Myocyte (in vitro differentiated cells): ENCODE results near the gene KCNH3. TPM values are rescaled to one million over a fixed set of nuclear protein-coding genes. Genes with fewer than 3 reads are reported as not detected.

Experiments
- DNase-seq: peaks from one replicate; pipeline ENCODE4 v3.0.0-alpha.2; 2012; ENCODE audit warnings: low read depth
- total RNA-seq: library from RNA; depleted of rRNA; stranded (reverse); fragments of >200 nt; gene quantifications from 2 replicates; pipeline ENCODE4 v1.2.3, GENCODE V29; 2014

Gene KCNH3
- total RNA-seq, 1 donor from 2014 or later, result 8.9 TPM

DNA sequence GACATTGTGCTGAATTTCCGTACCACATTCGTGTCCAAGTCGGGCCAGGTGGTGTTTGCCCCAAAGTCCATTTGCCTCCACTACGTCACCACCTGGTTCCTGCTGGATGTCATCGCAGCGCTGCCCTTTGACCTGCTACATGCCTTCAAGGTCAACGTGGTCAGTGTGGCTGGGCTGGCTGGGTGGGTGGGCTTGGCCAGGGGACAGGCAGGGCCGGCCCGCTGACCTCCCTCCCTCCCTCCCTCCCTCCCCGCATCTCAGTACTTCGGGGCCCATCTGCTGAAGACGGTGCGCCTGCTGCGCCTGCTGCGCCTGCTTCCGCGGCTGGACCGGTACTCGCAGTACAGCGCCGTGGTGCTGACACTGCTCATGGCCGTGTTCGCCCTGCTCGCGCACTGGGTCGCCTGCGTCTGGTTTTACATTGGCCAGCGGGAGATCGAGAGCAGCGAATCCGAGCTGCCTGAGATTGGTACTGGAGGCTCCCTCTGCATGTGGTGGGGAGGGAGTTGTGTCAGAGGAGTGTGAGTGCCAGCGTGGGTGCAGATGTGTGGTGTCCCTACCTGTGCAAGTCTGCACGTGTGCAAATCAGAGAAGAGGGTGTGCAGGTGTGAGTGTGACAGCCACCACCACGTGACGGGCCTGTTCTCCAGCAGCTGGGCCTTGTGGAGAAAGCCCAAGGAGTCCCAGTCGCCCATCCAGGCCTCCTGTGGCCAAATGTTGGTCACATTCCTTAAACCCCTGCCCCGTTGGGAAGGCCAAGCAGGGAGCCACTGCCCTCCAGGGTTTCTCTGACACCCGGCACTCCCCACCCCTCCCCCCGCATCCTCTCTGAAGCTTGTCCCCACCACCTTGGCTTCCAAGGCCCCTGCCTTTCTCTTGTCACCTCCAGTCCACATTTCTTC lies 5.3 kb downstream of the KCNH3 start:
- DNase-seq, result no peak

DNA sequence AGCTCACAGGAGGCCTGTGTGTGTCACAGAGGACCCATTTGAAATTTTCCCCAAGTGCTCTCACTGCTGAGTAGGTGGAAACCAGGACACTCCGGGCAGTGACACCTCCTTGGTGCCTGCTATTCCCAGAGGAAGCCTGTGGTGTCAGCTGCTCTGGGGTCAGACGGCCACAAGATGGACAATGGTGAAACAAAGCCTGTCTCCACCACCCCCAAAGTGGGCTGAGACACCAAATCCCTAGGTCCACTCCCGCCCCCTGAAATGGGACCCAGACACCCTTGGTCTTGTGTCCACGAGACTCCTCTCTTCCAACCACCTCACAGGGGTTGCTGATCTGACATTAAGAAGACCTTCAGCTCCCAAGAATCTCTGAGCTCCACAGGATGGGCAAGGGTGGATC lies 7.0 kb downstream of the KCNH3 start:
- DNase-seq, result peak; percentile 73

DNA sequence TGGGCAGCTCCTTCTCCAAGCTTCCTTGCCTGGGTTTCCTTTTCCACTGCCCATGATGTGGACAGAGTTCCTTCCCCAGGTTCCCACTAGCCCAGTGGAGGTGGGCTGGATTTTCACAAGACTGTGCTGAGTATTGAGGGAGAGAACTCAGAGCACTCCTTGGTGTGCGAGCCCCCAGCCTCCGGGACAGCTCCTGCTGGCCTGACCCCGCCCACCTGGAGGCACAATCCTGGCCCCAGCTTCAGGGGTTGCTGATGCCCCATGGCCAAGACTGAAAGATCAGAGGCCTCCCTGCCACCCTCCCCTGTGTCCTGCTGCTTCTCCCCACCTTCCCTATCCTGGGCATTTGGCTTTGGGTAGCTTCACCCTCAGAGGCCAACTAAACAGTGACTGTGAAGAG lies 7.7 kb downstream of the KCNH3 start:
- no peak for DNase-seq

DNA sequence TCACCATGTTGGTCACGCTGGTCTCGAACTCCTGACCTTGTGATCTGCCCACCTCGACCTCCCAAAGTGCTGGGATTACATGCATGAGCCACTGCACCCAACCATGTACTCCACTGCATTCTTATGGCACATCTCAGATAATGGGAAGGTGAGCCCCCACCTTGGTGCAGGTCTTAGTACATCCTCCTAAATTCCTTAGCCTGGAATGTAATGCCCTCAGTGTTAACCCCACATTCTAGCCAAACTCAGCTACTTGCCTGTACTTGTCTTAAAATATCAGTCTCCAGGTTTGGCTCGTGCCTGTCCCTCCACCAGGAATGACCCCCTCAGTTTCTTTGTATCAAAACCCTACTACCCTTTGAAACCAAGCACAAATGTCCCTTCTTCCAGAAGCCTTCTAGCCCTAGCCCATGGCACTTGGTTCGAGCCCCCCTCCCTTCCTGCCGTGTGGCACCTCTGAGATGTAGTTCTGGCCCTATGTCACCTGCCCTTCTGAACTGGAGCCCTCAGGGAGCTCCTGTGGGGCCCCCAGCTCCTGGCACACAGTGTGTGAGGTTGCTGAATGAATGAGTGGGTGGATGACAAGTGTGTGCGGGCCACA lies 8.4 kb downstream of the KCNH3 start:
- DNase-seq, result no peak

DNA sequence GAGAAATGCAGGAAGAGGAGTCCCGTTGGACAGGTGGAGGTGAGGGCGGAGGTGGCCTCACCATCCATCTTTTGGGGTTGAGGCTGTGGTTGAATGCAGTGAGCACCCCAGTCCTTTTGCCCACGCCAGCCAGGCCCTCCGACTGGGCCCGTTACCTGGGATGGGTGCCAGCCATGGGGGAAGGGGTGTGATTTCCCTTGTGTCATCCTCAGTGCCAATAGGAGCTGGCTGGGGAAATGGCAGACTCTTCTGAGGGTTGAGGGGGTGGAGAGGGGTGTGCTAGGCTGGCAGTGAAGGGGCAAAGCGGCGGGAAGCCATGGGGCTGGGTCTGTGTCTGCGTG lies 9.6 kb downstream of the KCNH3 start:
- no peak for DNase-seq

DNA sequence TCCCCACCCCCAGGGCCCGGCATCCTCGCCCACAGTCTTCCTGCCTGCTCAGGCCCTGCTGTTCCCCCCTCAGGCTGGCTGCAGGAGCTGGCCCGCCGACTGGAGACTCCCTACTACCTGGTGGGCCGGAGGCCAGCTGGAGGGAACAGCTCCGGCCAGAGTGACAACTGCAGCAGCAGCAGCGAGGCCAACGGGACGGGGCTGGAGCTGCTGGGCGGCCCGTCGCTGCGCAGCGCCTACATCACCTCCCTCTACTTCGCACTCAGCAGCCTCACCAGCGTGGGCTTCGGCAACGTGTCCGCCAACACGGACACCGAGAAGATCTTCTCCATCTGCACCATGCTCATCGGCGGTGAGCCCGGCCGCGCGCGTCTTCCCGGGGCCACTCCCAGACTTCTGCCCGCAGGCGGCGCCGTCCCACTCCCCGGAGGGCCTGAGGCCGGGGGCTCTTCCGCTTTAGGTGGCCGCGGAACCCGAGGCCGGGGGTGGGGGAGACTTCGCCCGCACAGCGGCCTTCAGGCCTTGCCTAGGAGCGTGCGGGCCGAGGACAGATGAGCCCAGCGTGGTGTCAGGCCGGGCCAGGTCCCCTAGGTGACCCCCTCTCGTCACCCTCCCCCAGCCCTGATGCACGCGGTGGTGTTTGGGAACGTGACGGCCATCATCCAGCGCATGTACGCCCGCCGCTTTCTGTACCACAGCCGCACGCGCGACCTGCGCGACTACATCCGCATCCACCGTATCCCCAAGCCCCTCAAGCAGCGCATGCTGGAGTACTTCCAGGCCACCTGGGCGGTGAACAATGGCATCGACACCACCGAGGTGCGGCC lies 10.2 kb downstream of the KCNH3 start:
- DNase-seq, result no peak

DNA sequence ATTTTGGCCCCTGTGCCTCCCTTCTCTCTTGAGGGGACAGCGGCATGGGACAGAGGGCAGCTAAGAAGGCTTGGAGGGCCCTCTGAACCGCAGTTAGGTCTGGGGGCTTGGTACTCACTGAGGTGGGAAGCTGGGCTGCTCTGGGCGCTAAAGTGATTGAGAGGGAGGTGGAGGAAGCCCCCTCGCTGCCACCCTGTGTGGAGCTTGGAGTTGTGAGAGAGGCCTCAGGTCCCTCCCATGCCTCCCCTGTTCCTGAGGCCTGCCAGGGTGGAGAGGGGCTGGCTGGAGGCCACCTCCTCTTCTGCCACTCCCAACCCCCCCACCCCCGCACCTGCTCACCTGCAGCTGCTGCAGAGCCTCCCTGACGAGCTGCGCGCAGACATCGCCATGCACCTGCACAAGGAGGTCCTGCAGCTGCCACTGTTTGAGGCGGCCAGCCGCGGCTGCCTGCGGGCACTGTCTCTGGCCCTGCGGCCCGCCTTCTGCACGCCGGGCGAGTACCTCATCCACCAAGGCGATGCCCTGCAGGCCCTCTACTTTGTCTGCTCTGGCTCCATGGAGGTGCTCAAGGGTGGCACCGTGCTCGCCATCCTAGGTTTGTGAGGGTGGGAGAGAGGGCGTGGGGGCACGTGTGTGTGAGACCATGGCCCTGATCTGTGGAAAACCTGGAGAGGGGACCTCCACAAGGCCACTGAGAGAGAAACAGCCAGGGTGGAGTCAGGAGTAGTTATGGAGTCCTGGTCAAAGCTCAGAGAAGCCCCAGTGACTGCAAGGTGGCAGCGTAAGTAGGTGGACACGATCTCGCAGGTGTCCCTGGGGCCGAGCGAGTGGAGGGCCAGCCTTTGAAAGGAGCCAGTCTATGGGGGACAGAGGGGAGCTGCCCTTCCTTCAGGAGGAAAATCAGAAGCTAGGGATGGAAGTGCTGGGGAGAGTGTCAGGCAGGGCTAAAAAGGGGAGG lies 11.2 kb downstream of the KCNH3 start:
- DNase-seq, result no peak

DNA sequence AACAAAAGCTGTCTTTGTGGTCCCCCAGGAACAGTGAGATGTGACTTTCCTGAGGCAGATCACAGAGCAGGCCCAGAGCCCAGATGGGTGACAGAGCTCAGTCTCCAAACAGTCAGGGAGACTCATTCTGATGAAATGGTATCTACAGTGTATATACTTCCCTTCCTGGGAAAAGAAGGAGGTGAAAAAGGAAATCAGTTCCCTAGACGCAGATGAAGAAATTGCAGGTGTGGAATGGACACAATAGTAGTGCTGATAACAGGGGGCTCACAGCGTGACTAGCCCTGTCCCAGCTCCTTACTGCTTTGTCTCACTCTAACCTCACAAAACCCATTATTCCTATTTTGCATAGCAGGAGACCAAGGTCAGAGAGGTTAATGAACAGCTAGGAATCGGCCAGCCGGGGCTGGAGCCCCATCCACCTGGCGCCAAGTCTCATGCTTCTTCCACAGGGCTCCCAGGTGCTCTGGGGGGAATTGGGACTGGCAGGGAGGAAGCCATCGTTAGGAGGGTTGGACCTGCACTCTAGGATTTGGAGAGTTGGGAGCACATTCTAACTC lies 11.9 kb downstream of the KCNH3 start:
- DNase-seq, result no peak

DNA sequence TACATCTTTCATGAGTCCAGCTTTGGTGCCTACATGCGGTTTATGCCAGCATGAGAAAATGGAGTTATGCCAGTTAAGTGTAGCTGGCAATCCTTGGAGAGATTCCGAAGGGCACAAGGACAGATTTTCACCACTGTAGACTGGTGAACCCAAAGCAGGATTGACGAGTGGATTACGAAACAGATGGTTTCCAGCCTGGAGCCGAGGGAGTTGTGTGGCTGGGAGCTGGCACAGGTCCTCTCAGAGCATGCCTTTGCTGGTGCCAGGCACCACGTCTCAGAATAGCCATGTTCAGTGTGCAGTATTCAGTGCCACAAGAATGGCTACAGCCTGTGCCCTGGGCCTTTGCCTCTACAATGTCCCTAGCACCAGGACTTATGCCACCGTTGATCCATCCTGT lies 13.2 kb downstream of the KCNH3 start:
- peak; percentile 90 for DNase-seq

DNA sequence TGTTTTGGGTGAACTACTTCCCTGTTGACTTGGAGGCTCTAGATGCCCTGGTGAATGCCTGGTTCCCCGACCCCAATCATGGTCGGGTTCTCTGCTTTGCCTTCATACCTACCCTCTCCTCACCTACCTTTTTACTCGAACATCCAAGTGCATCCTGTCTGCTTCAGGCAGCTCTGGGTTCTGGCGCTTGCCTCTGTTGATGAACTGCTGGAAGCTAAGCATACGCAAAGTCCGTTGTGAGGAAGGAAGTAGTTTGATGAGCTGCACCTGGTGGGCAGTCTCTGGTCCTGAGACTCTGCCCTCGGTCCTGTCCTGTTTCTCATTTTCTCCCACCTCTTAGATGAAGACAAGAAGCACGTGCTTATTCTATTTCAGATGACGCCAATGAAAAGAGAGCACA lies 13.6 kb downstream of the KCNH3 start:
- DNase-seq, result no peak

DNA sequence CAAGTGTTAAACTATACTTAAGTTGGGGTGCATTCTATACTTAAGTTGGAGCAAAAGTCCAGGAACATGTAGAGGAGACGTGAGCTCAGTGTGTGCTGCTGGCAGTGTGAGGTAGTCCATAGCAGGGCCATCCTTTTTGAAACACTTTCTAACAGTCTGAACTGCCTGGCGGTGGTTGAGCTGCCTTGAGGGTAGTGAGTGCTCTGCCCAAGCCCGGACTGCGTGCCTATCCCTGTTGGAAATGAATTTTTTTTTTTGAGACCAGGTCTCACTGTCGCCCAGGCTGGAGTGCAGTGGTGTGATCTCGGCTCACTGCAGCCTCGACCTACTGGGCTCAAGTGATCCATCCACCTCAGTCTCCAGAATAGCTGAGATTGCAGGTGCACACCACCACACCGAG lies 14.1 kb downstream of the KCNH3 start:
- DNase-seq, result no peak

DNA sequence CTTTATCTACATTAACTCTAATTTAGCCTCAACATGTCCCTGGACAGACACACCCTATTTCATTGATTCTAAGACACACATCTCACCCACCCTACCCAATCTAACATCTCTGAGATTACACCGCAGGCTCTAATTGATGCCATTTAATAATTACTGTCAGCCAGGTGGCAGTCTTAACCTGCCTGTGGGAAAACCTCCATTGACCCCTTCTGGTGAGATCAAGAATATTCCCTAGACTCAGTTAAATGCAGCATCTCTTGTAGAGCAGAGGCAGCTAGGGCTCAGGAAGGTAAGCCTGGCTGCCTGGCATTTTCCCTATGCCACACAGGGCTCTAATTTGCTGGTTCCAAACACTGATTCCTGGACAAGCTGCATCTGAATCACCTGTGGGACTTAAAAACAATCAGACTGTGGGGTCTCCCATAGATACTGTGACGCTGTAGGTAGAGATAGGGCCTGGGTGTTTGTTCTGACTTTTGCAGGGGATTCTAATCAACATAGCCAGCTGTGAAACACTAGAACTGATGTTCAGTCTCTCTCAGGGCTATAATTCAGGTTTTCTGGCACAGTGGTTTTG lies 14.8 kb downstream of the KCNH3 start:
- no peak for DNase-seq

DNA sequence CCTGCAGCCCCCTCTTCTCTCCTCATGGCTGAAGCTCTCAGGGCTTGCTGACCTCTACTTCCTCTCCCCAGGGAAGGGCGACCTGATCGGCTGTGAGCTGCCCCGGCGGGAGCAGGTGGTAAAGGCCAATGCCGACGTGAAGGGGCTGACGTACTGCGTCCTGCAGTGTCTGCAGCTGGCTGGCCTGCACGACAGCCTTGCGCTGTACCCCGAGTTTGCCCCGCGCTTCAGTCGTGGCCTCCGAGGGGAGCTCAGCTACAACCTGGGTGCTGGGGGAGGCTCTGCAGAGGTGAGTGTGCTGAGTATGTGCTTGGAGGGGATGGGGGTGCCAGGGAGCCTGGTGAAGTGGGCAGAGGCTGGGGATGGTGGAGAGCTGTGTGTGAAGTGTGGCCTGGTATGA lies 15.4 kb downstream of the KCNH3 start:
- no peak for DNase-seq

DNA sequence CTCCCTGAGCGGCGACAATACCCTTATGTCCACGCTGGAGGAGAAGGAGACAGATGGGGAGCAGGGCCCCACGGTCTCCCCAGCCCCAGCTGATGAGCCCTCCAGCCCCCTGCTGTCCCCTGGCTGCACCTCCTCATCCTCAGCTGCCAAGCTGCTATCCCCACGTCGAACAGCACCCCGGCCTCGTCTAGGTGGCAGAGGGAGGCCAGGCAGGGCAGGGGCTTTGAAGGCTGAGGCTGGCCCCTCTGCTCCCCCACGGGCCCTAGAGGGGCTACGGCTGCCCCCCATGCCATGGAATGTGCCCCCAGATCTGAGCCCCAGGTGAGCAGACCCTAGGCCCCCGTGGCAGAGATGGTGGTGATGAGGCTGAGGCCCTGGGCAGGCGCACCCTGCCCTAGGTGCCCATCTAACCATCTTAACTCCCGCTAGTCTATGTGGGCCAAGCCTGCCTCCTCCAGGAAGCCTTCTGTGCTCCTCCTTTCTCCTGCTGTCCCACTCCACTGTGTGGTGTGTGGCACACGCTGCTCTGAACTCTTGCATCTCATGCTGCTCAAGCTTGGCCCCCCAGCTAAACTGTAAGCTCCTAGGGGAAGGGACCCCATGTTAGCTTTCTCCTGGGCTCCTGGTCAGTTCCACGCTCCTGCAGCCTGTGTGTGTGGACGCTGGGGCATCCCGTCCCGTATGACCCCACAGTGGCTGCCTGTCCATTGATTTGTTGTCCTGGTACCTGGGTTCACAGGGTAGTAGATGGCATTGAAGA lies 17.0 kb downstream of the KCNH3 start:
- no peak for DNase-seq

DNA sequence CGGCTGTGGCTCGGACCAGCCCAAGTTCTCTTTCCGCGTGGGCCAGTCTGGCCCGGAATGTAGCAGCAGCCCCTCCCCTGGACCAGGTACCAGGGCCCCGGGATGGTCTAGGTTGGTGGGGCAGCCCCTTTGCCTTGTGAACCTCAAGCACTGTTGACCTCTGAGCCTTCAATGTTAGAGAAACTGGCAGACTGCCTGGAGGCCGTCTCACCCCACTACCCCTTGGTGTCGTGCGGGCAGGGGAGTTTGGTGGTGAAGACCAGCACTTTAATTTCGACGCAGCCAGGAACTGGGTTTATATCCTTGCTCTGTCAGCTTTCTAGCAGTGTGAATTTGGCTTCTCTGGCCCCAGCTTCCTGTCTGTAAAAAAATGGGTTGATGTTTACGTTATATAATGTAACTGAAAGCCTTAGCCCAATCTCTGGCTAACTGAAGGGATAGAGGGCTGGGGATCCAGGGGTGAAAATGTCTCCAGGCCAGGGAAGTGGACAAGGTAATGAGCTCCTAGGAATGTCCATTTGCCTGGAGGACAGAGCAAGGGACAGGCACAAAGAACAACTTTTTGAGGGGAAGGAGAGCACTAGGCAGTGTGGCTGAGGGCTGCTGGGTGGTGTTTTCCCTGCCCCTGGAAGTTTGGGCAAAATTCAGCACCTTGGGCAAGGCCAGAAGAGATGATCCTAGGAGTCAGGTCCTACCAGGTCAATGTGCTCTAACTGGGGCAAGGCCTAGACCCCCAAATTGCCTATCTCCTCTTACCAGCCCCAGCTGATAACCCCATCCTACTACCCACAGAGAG lies 17.8 kb downstream of the KCNH3 start:
- no peak for DNase-seq

DNA sequence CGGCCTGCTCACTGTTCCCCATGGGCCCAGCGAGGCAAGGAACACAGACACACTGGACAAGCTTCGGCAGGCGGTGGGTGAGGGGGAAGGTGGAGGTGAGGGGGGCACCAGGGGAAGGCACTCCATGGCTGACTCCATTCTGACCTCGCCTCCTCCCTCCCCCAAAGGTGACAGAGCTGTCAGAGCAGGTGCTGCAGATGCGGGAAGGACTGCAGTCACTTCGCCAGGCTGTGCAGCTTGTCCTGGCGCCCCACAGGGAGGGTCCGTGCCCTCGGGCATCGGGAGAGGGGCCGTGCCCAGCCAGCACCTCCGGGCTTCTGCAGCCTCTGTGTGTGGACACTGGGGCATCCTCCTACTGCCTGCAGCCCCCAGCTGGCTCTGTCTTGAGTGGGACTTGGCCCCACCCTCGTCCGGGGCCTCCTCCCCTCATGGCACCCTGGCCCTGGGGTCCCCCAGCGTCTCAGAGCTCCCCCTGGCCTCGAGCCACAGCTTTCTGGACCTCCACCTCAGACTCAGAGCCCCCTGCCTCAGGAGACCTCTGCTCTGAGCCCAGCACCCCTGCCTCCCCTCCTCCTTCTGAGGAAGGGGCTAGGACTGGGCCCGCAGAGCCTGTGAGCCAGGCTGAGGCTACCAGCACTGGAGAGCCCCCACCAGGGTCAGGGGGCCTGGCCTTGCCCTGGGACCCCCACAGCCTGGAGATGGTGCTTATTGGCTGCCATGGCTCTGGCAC lies 18.5 kb downstream of the KCNH3 start:
- no peak for DNase-seq

DNA sequence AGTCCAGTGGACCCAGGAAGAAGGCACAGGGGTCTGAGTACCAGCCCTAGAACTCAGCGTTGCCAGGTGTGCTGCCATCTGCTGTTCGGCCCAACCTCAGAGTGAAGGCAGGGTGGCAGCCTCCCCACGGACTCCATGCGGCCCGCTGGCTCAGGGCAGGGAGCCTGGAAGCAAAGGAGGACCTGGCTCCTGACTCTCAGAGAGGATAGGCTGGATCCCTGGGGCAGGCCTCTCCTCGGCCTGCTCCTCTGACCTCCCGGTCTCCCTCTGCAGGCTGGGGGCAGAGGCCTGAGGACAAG lies 19.0 kb downstream of the KCNH3 start:
- no peak for DNase-seq

DNA sequence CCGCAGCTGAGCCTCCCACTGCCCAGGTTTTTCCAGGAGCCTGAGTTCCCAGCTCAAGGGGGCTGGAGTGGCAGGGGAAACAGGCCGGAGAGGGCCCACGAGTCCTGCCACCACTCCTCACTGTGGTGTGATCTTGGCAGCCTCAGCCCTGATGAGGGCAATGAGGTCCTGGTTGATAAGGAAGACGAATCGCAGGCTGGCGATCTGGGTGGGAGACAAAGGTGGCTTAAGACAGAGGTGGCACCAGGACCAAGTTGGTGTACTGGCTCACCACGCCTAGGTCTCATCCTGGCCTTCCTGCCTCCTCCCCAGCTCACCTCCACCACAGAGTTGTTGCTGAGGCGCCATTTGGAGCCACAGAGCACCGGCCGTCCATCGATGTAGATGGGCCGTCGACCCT lies 19.7 kb downstream of the KCNH3 start:
- DNase-seq, result no peak
